Right cardiac atrium (tissue), 5 donors: Measurements from ENCODE around the gene ACTR2. TPM values are rescaled to one million over a fixed set of nuclear protein-coding genes. Genes with fewer than 3 reads are reported as not detected.

Experiments used
- ATAC-seq, 2 donors: fragments of 200-7000 bp; cut with Tn5 transposase; one replicate each; pipeline versions ENCODE4 v1.8.0 to v1.9.1; 2020; ENCODE audit warnings: moderate library complexity in 2 of 2, mild to moderate bottlenecking in 1 of 2
- DNase-seq, 3 donors: peaks; one replicate each; pipeline ENCODE4 v3.0.0-alpha.2; 2020
- H3K27ac ChIP-seq: one replicate; pipeline ENCODE4 v1.5.1; 2013; ENCODE audit warnings: mild to moderate bottlenecking, low read length, control low read depth, moderate library complexity
- H3K27me3 ChIP-seq: one replicate; pipeline ENCODE4 v1.6.1; 2013; ENCODE audit not compliant: control insufficient read depth, insufficient read depth
- H3K4me1 ChIP-seq: one replicate; pipeline ENCODE4 v1.6.1; 2013; ENCODE audit warnings: low read length; ENCODE audit not compliant: control insufficient read depth, insufficient read depth
- H3K4me3 ChIP-seq: one replicate; pipeline ENCODE4 v1.5.1; 2013; ENCODE audit warnings: low read length, control low read depth
- H3K9me3 ChIP-seq: one replicate; pipeline ENCODE4 v1.6.1; 2013; ENCODE audit warnings: low read length; ENCODE audit not compliant: control insufficient read depth
- WGBS: extraction: QIAGEN DNeasy Blood & Tissue Kit; methylation state at CpG from one replicate; pipeline ENCODE4 v1.1.7; 2013; 5-methylcytosine and 5-hydroxymethylcytosine counted together
- intact Hi-C, 4 donors: fragments of 100-400 bp; cut with DNase I; formaldehyde crosslinking; loops; one replicate each; pipeline versions ENCODE4 v1.11.0 to v1.14.0; 2022 to 2023
- polyA plus RNA-seq: library from polyadenylated mRNA; stranded (reverse); fragments of 200-250 nt; gene quantifications from one replicate; pipeline ENCODE4 v1.2.3, GENCODE V29; 2013
- total RNA-seq, 4 donors: library from RNA; stranded (reverse); fragmentation: NEBNext Ultra II Directional; extraction: Animal tissue kit (Norgen Biotek cat#: 25700); gene quantifications; one replicate each; pipeline ENCODE4 v1.2.1, GENCODE V29; 2021
- donor health status: healthy with polysubstance abuse.
- donor health status: DM: no; HTN: yes; CAD: no.
- donor health status: DM: no; HTN: no; CAD: no.
- donor health status: DM: no; HTN: yes; CAD: no; lungs with severe emphysema.
- donor health status: DM: yes; HTN: yes; CAD: no.

Gene ACTR2
- total and polyA plus RNA-seq, 5 donors, result 41.8 to 133 (median 112) TPM

- intact Hi-C loops, result loop anchor here in 1 of 4 donors (10.0 kb wide), 1 partner anchor 156 kb away; the partner anchor contains the start of gene SPRED2
- DNase-seq (no peak), ATAC-seq (peak; percentile 34 to 38)
- Histone ChIP-seq H3K27me3 (no peaks in the 10 kb centered on the region), H3K27ac (no peak overlapping the region), H3K4me1 (peaks cover 16% of the 10 kb centered on the region), H3K9me3 (no peaks in the 10 kb centered on the region), H3K4me3 (no peak overlapping the region)
- 19% methylated on average over 6 of the region's 6 CpGs for WGBS
Measured at GRCh38 chr2:65278531-65278981, 50.9 kb downstream of the ACTR2 start.

- intact Hi-C loops, result loop anchor here in 2 of 4 donors (10.0 kb wide), 1 partner anchor 155 kb away; the partner anchor contains the start of gene SPRED2 (in 2 of the 2)
- 86% methylated on average over 6 of the region's 6 CpGs for WGBS
- Histone ChIP-seq H3K27me3 (no peaks in the 10 kb centered on the region), H3K4me3 (no peak overlapping the region), H3K27ac (no peak overlapping the region), H3K9me3 (no peaks in the 10 kb centered on the region), H3K4me1 (peaks cover 16% of the 10 kb centered on the region)
- ATAC-seq (no peak), DNase-seq (no peak)
Measured at GRCh38 chr2:65279756-65280155, 52.1 kb downstream of the ACTR2 start.

- peak; percentile 60 to 68 for ATAC-seq
- DNase-seq, result peak in 2 of 3 donors; percentile 29 to 74
- Histone ChIP-seq H3K4me1 (peaks cover 16% of the 10 kb centered on the region), H3K4me3 (no peak overlapping the region), H3K27ac (no peak overlapping the region), H3K9me3 (no peaks in the 10 kb centered on the region), H3K27me3 (no peaks in the 10 kb centered on the region)
- intact Hi-C loops, result loop anchor here in 1 of 4 donors (10.0 kb wide), 1 partner anchor 153 kb away; the partner anchor contains the start of gene SPRED2
- 28% methylated on average over 4 of the region's 4 CpGs for WGBS
Measured at GRCh38 chr2:65281627-65282351, 54.2 kb downstream of the ACTR2 start.

- Histone ChIP-seq H3K9me3 (no peaks in the 10 kb centered on the region), H3K4me1 (peaks cover 14% of the 10 kb centered on the region), H3K27me3 (no peaks in the 10 kb centered on the region), H3K27ac (no peak overlapping the region), H3K4me3 (no peak overlapping the region)
- DNase-seq, result no peak
- intact Hi-C loops, result loop anchor here in 1 of 4 donors (10.0 kb wide), 1 partner anchor 152 kb away; the partner anchor contains the start of gene SPRED2
- ATAC-seq, result peak in 1 of 2 donors; percentile 37
- 64% methylated on average over 3 of the region's 3 CpGs for WGBS
Measured at GRCh38 chr2:65282477-65283053, 54.9 kb downstream of the ACTR2 start.

- Histone ChIP-seq H3K27me3 (no peaks in the 10 kb centered on the region), H3K9me3 (no peaks in the 10 kb centered on the region), H3K4me3 (no peak overlapping the region), H3K27ac (no peak overlapping the region), H3K4me1 (peaks cover 2% of the 10 kb centered on the region)
- DNase-seq (no peak), ATAC-seq (no peak)
- WGBS, result 99% methylated on average over 4 of the region's 4 CpGs
- intact Hi-C loops, result loop anchor here in 1 of 4 donors (10.0 kb wide), 1 partner anchor 147 kb away; the partner anchor contains the start of gene SPRED2
Measured at GRCh38 chr2:65287364-65287763, 59.7 kb downstream of the ACTR2 start.

- H3K4me3 ChIP-seq, result no peak overlapping the region
- H3K9me3 ChIP-seq, result no peaks in the 10 kb centered on the region
- intact Hi-C loops, result no loop called here
- H3K27me3 ChIP-seq, result no peaks in the 10 kb centered on the region
- WGBS, result 92% methylated on average over 11 of the region's 11 CpGs
- DNase-seq (no peak), ATAC-seq (no peak)
- peaks cover 2% of the 10 kb centered on the region for H3K4me1 ChIP-seq
- H3K27ac ChIP-seq, result no peak overlapping the region
Measured at GRCh38 chr2:65291216-65292105, 63.8 kb downstream of the ACTR2 start.

GRCh38 chr2:65292106-65292400 is 64.4 kb downstream of the ACTR2 start:
- no peak overlapping the region for H3K27ac ChIP-seq

GRCh38 chr2:65292461-65293011 is 64.9 kb downstream of the ACTR2 start:
- no peak for DNase-seq
- H3K4me1 ChIP-seq, result peaks cover 2% of the 10 kb centered on the region
- H3K9me3 ChIP-seq, result no peaks in the 10 kb centered on the region
- peak in 1 of 2 donors; percentile 14 for ATAC-seq
- WGBS, result 51% methylated on average over 21 of the region's 21 CpGs
- H3K27ac ChIP-seq, result no peak overlapping the region
- intact Hi-C loops, result no loop called here
- H3K4me3 ChIP-seq, result no peak overlapping the region
- no peaks in the 10 kb centered on the region for H3K27me3 ChIP-seq

More at GRCh38 chr2:65292106-65292400, 64.4 kb downstream of the ACTR2 start:
- ATAC-seq (no peak), DNase-seq (no peak)
- H3K4me3 ChIP-seq, result no peak overlapping the region
- 74% methylated on average over 3 of the region's 3 CpGs for WGBS
- H3K27me3 ChIP-seq, result no peaks in the 10 kb centered on the region
- intact Hi-C loops, result no loop called here
- H3K4me1 ChIP-seq, result peaks cover 2% of the 10 kb centered on the region
- no peaks in the 10 kb centered on the region for H3K9me3 ChIP-seq

GRCh38 chr2:65293376-65293775 is 65.7 kb downstream of the ACTR2 start:
- Histone ChIP-seq H3K27me3 (no peaks in the 10 kb centered on the region), H3K4me1 (peaks cover 2% of the 10 kb centered on the region), H3K27ac (no peak overlapping the region), H3K9me3 (no peaks in the 10 kb centered on the region), H3K4me3 (no peak overlapping the region)
- intact Hi-C loops, result no loop called here
- DNase-seq (no peak), ATAC-seq (no peak)
- WGBS, result 84% methylated on average over 5 of the region's 5 CpGs

- WGBS, result 74% methylated on average over 6 of the region's 6 CpGs
- no peaks in the 10 kb centered on the region for H3K9me3 ChIP-seq
- DNase-seq (no peak), ATAC-seq (no peak)
- intact Hi-C loops, result no loop called here
- H3K4me1 ChIP-seq, result peaks cover 2% of the 10 kb centered on the region
- H3K27me3 ChIP-seq, result no peaks in the 10 kb centered on the region
- H3K4me3 ChIP-seq, result no peak overlapping the region
- H3K27ac ChIP-seq, result no peak overlapping the region
Measured at GRCh38 chr2:65294136-65294535, 66.5 kb downstream of the ACTR2 start.
